GM19328 (cell line): ENCODE data around the gene ERCC4.

Experiments used
- ATAC-seq: cut with Tn5 transposase; IDR thresholded peaks from one replicate; pipeline ENCODE4 v1.9.1; 2021; ENCODE audit warnings: mild to moderate bottlenecking, moderate library complexity; ENCODE audit not compliant: unreplicated experiment

ERCC4 gene

DNA sequence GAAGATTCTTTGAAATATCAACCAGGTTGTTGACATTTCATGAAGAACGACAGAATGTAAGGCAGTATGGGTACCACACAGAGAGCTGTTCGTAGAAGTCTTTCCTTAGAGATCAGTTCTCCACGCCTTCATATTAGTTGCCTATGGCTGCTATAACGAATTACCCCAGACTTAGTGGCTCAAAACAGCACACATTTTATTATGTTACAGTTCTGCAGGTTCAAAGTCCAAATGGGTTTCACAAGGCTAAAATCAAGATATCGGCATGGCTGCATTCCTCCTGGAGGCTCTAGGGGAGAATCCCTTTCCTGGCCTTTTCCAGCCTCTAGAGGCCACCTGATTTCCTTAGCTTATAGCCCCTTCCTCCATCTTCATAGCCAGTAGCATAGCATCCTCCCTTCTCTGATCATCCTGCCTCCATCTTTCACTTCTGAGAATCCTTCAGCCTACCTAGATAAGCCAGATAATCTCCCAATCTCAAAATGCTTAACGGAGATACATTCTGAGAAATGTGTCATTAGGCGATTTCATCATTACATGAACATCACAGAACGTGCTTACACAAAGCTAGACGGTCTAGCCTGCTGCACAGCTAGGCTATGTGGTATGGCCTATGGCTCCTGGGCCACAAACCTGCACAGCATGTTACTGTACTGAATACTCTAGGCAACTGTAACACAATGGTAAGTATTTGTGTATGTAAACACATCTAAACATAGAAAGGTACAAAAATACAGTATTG lies 26.0 kb downstream of the ERCC4 start:
- no peak for ATAC-seq

DNA sequence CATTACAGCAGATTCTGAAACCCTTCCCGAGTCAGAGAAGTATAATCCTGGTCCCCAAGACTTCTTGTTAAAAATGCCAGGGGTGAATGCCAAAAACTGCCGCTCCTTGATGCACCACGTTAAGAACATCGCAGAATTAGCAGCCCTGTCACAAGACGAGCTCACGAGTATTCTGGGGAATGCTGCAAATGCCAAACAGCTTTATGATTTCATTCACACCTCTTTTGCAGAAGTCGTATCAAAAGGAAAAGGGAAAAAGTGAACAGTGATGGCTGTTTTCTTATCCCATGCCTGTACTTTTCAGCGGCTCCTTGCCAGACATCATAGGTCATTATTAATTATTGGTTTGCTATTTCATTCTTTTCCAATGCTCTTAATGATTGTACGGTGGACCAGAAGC lies 28.1 kb downstream of the ERCC4 start:
- no peak for ATAC-seq

DNA sequence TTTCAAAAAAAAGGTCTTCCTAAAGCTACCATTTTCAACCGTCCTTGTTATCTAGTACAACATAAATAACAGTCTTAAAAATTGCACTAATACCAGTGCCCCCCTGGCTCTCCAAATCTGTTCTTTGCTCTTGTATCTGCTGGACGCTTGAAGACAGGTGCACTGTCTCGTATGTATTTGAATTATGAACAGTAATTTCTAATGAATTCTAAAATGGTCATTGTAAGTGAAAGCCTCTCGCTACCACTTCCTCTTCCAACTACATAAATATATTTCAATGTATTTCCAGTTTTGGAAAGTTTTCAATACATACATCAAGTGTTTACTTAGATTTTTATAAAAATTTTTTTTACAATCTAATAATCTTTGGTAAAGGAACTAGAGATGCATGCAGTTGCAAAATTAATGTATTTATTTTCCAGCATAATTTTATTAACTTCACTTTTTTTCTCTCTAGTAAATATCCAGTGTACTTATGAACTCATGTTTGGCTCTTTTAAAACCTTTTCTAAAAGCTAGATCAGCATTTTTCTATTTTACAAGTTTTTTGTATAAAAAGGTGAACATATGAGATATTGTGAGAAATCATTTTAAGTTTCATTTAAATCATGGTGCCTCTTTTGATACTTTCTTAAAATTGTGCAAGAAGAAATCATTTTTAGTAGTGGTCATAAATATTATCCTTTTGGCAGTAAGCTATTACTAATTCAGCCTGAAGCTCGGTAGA lies 31.0 kb downstream of the ERCC4 start:
- ATAC-seq = no peak

DNA sequence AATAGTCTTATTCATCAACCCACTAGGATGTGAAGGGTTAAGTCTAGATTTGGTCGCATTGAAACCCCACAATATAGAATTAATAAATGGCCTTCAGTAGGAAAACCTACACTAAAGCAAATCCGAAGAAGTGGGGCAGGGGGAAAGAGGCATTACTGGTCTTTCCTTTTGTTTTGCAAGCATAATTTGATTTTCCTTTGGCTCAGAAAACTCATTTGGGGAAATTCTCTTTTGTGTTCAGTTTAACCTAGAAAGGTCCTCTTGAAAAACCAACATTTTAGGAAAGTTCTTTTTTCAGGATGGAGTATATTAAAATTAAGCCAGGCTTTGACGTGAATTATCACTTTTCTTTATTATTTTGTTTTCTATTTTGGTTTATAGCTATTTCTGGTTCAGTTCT lies 31.7 kb downstream of the ERCC4 start:
- no peak for ATAC-seq

DNA sequence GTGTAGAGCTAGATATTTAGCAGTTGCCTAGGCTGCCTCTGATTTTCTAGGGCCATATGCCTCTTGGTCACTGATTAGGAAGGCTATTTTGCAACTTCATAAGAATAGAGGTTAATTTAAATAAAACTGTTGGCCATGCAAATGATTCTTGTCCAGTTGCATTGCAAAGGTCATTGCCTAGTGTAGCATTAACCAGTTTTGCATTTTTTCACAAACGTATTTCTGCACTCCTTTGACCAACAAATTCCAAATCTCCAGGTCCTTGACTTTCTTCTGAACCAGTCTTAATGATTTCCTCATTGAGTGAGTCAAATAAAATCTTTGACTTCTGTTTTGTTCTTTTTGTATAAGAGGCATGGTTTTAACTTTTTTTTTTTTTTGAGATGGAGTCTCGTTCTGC lies 33.5 kb downstream of the ERCC4 start:
- no peak for ATAC-seq

DNA sequence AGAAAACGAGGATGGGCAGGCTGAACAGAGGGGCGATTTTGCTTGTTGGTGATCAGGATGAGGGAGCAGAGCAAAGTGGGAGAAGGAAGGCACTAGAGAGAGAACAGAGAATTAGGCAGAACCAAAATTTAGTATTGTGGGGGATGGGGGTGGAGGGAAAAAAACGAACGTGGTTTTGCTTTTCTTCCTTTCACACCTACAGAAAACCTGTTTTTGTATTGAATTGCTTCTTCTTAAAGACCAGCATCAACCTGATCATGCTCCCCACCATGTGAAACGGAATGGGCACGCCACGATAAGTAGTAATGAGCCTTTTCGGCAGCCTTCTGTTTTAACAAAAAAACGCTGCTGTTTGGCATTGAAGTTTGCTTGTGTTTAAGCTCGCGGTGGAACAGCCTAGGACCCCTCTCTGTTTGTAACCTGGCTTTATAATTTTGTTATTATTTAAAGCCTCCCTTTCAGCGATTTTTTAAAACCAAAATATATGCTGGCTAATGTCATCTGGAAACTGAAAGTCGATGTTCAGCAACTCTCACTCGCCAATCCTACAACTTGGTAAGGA lies 36.8 kb downstream of the ERCC4 start:
- peak; percentile 6 for ATAC-seq

DNA sequence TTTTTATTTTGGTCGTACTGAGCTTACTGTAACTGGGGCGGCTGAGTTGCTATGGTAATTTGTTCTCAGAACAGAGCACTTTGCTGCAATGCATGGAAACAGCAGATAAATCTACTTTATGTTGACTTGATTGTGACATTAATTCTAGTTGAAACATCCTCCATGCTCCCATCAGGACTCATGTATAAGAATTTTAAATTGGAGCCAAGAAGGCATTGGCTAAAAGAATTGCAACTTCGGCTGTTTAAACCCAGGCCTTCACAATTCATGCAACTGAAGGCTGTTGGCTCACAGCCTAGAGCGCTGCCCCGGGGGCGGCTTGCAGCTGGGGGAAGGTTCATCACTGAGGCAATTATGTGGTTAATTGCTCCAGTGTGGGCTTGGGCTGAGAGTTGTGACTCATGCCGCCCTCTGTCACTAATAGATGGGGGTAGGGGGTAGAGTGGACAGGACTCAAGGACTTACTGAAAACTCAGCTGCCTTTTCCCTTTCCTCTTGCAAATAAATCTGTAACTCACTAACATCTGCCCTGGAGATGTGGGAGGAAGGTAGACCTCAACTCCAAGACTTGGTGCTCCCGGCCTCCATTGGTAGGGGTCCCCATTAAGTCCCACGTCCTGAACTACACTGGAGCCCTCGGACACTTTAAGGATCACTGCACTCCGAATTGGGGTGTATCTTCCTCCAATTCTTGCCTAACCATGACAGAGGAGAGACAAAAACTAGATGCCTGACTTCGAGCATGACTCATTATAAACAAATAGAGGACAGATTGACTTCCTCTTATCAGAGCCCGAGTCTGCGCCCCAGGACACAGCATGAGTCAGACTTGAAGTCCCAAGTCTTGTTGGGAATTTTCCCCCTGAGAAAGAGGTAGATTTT lies 37.5 kb downstream of the ERCC4 start:
- peak; percentile 63 for ATAC-seq

DNA sequence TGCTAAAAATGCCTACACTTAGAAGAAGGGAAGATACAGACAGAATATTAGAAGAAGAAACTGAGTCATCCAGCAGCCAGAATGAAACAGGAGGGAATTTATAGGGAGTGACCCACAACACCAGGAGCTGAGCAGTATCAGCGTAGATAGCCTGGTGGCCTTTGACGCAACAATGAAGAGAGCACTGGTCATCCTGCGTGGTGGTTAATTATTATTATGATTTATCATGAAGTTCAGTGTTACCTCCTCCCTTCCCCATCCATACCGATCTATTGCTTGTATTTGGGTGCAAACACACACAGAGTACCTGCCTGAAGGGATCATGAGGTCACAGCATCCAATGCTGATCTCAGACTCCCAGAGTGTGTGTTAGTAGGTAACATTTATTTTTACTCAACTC lies 38.5 kb downstream of the ERCC4 start:
- ATAC-seq = no peak

DNA sequence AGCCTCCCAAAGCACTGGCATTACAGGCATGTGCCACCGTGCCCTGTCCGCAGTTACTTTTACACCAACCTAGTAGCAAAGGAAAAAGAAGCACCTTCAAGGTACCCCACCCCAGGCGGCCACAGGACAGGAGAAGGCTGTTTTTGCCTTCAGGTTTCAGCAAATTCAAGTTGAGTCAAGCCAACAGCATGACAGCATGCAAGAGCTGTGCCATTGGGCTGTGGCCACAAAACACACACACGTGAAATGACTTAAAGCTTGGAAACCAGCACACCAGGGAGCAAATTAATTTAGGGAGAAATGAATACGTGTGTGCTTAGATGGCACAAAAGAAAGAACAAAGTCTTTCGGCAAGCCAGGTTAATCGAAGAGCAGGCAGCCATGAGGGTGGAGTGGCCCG lies 39.7 kb downstream of the ERCC4 start:
- ATAC-seq = no peak

DNA sequence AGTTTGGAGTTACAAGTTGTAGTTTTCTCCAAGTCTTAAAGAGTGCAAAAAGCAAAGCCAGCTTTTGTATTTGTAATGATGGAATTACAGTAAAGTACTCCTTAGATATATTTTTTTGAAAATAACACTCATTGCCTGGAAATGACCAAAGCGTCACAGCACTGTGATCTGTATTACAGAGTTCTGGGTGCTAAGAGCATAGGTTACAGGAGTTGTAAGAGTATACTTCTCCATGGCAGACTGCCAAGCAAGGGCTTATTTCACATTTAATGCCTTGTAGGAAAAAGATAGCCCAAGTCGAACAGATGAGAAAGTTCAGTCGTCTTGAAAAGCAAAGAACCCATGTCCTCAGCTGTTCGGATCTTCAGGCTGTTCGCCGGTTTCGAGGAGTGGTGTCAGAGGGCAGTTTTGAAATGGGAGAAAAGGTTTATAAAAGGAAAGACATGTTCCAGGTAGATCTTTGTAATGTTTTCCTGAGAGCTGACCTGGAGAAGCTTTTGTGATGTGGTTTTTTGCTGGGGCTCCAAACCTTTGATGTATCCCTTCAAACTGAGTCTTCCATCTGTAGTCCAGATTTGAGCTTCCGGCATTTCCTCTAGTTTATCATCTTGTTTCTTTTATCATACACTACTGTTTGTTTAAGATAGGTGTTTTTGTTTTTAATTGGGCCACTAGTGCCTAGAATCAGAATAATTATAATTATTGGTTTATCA lies 41.3 kb downstream of the ERCC4 start:
- ATAC-seq = no peak

DNA sequence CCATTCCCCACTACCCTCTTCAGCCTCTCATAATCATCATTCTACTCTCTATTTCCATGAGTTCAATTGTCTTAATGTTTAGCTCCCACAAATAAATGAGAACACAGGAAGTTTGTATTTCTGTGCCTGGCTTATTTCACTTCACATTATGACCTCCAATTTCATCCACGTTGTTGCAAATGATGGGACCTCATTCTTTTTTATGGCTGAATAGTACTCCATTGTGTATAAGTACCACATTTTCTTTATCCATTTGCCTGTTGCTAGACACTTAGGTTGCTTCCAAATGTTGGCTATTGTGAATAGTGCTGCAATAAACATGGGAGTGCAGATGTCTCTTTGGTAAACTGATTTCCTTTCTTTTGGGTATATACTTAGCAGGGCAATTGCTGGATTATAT lies 42.3 kb downstream of the ERCC4 start:
- no peak for ATAC-seq

DNA sequence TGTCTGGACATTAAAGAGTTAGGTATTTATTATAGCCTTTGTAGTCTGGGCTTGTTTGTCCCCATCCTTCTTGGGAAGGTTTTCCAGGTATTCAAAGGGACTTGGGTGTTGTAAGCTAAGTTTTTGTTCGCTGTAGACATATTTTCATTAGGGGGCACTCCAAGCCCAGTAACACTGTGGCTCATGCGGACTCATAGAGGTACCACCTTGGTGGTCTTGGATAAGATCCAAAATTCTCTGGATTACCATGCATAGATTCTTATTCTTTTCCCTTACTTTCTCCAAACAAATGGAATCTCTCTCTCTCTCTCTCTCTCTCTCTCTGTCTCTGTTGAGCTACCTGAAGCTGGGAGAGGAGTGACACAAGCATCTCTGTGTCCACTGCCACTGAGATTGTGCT lies 48.9 kb downstream of the ERCC4 start:
- no peak for ATAC-seq

DNA sequence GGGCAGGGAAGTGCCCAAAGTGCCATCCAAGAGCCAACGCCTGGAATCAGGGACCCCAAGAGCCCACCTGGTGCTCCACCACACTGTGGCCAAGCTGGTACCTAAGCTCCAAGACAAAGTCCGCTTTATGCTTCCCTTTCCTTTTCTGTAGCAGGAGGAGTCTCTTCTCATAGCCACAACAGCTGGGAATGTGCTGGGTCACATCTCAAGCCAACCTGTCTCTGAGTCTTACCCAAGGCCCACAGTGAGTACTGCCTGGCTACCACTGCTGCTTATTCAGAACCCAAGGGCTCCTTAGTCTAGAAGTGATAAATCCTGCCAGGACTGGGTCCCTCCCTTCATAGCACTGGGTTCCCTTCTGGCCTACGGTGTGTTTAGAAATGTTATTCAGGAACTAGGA lies 49.8 kb downstream of the ERCC4 start:
- no peak for ATAC-seq

DNA sequence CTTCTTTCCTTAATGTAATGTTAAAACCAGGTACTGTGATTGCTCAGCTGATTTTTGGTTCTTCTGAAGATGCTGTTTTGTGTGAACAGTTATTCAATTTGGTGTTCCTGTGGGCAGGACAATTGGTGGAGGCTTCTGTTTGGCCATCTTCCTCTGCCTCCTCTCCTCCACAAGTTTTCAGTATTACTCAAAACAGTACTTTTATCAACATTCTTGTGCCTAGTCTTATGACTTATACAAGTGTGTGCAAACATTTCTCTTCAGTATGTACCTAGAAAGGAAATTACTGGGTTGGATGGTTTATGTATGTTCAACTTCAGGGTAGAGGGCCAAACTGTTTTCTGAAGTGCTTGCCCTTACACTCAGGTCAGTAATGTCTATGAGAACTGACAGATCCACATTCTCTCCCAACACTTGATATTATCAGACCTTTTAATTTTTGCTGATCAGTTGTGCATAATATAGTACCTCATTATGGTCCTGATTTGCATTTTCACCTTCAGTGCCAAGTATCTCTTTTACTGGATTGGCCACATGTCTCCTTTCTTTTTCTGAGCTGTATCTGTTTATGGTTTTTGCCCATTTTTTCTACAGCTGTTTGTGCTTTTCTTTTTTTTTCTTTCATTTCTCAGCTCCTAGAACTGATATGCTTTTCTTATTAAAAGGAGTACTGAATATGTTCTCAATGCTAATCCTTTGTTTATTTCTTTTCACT lies 50.9 kb downstream of the ERCC4 start:
- ATAC-seq = no peak

DNA sequence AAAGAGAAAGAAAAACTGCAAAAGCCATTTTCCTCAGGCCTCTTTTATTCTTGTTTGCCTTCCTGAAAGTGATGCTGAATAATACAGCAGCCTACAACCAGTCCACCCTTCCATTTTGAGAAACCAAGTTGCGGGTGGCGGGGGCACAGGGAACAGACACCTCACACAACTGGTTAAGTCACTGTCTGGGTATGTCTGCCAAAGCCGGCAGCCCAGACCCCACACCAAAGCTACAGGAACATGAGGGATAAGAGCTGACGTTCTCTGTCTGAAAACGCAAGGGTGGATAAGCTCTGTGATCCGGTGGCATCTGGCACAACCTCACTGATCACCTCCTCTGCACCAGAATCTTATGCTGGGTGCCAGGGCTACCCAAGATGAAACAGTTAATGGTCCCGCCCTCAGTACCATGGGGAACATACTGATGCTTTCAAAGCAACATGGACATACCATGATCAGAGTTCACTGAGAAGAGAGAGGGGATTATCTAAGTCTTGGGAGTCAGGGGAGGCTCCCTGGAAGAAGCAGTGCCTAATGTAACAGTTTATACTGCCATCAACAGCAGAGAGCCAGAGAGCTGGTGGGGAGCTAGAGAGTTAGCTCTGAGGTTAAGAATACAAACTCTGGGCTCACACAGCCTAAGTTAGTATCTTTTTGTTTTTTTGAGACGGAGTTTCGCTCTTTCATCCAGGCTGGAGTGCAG lies 53.5 kb downstream of the ERCC4 start:
- no peak for ATAC-seq

DNA sequence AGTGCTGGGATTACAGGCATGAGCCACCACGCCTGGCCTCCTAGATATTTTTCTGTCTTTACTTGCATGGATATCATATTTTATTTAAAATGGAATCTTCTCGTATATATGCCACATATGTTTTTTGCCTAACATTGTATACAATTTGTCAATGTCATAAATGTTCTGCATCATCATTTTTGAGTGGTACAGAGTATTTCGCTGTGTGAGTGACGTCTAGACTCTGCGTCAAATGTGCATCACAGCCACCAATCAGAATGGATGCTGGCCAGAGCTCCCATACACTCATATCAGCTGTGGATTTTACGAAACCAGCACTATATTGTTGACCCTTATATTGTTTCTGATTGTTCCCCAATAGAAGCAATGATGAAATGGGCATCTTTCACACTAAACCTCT lies 57.2 kb downstream of the ERCC4 start:
- no peak for ATAC-seq

DNA sequence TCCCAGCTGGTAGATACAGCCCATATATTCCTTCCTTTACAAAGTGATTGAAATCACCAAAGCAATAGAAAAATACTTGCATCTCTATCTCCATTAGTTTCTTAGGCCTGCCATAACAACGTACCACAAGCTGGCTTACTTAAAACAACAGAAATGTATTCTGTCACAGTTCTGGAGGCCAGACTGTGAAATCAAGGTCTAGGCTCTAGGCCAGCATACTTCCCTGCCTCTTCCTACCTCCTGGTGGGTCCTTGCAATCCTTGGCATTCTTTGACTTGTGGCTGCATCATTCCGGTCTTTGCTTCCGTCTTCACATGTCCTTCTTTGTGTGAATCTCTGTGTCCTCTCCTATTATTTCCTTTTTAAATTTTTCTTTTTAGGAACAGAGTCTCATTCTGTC lies 62.5 kb downstream of the ERCC4 start:
- ATAC-seq = no peak

DNA sequence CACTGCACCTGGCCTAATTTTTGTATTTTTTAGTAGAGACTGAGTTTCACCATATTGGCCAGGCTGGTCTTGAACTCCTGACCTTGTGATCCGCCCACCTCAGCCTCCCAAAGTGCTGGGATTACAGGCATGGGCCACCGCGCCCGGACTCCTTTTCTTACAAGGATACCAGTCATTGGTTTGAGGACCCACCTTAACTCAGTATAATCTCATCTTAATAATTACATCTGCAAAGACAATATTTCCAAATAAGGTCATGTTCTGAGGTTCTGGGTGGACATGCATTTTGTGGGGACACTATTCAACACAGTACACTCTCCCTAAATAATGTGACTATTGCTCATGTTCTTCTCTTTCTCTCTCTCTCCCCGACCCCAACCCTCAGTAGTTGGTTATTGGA lies 63.7 kb downstream of the ERCC4 start:
- no peak for ATAC-seq

DNA sequence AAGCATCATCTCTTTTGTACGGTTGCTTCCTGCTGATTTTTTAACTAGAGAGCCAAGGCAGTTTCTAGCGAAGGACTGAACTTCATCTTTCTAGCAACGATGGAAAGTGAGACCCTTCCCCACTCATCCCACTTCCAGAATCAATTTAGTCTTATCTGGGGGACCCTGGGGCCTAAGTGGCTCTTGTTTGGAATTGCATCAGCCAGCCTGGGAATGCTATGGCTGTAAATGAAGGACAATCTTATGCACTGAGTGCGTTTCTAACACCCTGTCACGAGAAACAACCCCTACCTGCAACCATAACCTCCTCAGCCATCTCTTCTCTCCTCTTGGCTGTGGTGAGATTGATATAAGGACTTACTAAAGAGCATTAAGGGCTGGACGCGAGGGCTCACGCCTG lies 64.8 kb downstream of the ERCC4 start:
- no peak for ATAC-seq

DNA sequence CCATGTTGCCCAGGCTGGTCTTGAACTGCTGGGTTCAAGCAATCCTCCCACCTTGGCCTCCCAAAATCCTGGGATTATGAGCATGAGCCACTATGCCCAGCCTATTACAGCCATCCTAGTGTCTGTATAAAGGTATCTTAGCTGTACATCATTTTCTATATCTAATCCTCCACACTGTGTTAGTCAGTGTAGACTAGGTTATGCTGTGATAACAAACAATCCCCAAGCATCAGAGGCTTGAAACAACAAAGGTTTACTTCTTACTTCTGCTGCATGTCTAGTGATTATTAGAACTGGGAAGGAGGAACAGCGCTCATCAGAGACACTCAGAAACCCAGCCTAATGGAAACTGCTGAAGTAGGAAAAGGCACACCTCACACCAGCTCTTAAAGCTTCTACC lies 68.1 kb downstream of the ERCC4 start:
- ATAC-seq = no peak
